MG63 (cell line): Measurements from ENCODE around the gene HARS2. TPM values are rescaled to one million over a fixed set of nuclear protein-coding genes. Genes with fewer than 3 reads are reported as not detected.
A peak's percentile ranks its signal among the peaks of the same experiment; 100 is the strongest.

Experiments
- DNase-seq: peaks from one replicate; pipeline ENCODE4 v3.0.0-alpha.2; 2020
- H3K27me3 ChIP-seq: fragments of 250-450 bp; sonication (Bioruptor Pico); 2 replicates; pipeline ENCODE4 v1.5.1; 2020; ENCODE audit warnings: mild to moderate bottlenecking, moderate library complexity
- H3K36me3 ChIP-seq: fragments of 250-450 bp; sonication (Bioruptor Pico); 2 replicates; pipeline ENCODE4 v1.5.1; 2020; ENCODE audit warnings: mild to moderate bottlenecking, moderate library complexity
- H3K4me3 ChIP-seq: fragments of 250-450 bp; sonication (Bioruptor Pico); 2 replicates; pipeline ENCODE4 v1.5.1; 2020; ENCODE audit warnings: mild to moderate bottlenecking, moderate library complexity
- H3K9me3 ChIP-seq: fragments of 250-450 bp; sonication (Bioruptor Pico); 2 replicates; pipeline ENCODE4 v1.5.1; 2020; ENCODE audit warnings: mild to moderate bottlenecking, moderate library complexity
- total RNA-seq: library from RNA; depleted of rRNA; stranded (reverse); fragments of >200 nt; shearing (Covaris generic); gene quantifications from 2 replicates; pipeline ENCODE4 v1.2.3, GENCODE V29; 2014; ENCODE audit warnings: low replicate concordance; rRNA removed

Gene HARS2
- total RNA-seq, 1 experiment from 2014 or later = 41.8 TPM

DNA sequence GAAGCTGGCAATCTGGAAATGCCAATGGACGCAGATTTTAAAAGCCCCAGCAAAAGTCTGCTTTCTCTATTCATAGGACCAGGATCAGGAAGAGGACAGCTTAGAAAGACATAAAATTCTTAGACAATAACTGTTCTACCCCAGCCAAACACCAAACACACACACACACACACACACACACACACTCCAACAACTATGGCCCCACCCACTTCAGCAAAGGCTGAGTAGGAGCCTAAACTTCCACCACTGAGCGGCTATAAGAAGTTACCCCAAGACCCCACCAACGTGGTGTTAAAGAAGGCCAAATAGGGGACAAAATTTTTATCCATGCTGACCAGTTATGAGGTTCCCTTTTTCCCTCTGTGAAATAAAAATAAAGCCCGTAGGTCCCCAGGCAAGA is 41.8 kb downstream of the HARS2 start:
- Histone ChIP-seq H3K27me3 (peaks cover 17% of the 10 kb centered on the region), H3K9me3 (peaks cover 3% of the 10 kb centered on the region; the same call in 1 of the 2 replicates), H3K4me3 (no peak overlapping the region), H3K36me3 (no peaks in the 10 kb centered on the region)
- no peak for DNase-seq

DNA sequence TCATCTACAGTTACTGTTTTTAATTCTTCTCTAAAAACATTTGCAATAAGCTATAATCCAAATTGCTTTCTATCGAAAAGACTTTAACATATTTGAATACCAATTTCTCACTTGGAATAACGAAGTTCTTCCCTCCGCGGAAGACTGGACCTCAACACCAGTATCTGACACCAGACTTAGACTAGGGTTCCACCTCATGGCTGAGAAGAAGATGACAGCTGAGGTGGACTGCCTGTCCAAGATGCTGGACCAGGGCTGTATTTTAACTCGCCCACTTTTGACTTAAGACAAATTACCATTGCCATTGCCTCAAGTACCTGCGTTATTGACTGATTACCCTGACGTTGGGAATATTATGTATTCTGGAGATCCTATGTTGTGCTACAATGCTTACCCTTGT is 43.1 kb downstream of the HARS2 start:
- DNase-seq = peak; percentile 14
- H3K4me3 ChIP-seq = no peak overlapping the region

DNA sequence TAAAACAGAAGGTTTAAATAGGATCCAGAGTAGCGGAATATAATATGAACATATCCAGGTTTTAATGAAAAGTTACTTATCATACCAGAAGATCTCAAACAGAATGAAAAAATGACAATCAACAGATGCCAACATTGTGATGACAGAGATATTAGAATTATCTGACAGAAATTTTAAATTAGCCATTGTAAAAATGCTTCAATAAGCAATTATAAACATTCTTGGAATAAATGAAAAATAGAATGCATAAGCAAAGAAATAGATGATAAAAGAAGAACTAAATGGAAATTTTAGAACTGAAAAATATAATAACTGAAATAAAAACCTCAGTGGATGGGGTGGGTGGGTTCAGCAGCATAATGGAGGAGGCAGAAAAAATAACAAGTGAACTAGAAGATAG is 46.2 kb downstream of the HARS2 start:
- H3K27me3 ChIP-seq = peaks cover 15% of the 10 kb centered on the region
- H3K36me3 ChIP-seq = no peaks in the 10 kb centered on the region
- H3K4me3 ChIP-seq = no peak overlapping the region
- no peaks in the 10 kb centered on the region for H3K9me3 ChIP-seq
- DNase-seq = no peak

More for the DNA sequence above, 43.1 kb downstream of the HARS2 start:
- Histone ChIP-seq H3K36me3 (no peaks in the 10 kb centered on the region), H3K9me3 (peaks cover 3% of the 10 kb centered on the region; the same call in 1 of the 2 replicates), H3K27me3 (peaks cover 17% of the 10 kb centered on the region)

DNA sequence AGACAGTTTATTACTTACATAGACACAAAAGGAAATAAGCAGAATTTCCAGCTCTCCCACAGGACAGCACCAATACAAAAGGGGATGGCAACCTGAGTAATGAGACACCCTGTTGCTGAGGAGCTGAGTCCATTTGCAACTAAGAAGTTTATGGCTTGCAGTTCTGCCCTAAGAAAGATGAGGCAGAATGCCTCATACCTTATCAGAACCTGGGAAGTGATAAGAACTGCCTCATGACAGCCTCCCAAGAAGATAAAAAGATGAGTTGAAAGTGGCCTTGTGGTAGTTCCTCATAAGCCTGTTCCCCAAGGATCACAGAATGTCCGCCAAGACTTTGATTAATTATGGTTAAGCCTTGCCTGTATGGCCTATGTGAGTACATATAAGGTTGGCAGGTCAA is 50.7 kb downstream of the HARS2 start:
- DNase-seq = no peak
- no peak overlapping the region for H3K4me3 ChIP-seq

More for the DNA sequence above, 50.7 kb downstream of the HARS2 start:
- H3K9me3 ChIP-seq = peaks cover 3% of the 10 kb centered on the region
- no peaks in the 10 kb centered on the region for H3K27me3 ChIP-seq
- H3K36me3 ChIP-seq = no peaks in the 10 kb centered on the region

Other genes with a start within 250 kb of the HARS2 start
- 4.0 and 4.5 TPM in 2 replicates for gene EIF4EBP3, start 143.8 kb upstream of the HARS2 start, total RNA-seq
- 62.1 and 92.9 TPM in 2 replicates for gene SRA1, start 134.0 kb upstream of the HARS2 start, total RNA-seq
- gene APBB3, start 126.9 kb upstream of the HARS2 start, total RNA-seq = 7.2 and 12.5 TPM in 2 replicates
- 21.7 and 24.8 TPM in 2 replicates for gene SLC35A4, start 126.6 kb upstream of the HARS2 start, total RNA-seq
- 0.49 and 2.6 TPM in 2 replicates for gene CD14, start 58.3 kb upstream of the HARS2 start, total RNA-seq
- 5.5 and 10.7 TPM in 2 replicates for gene TMCO6, start 52.0 kb upstream of the HARS2 start, total RNA-seq
- 86.0 and 94.5 TPM in 2 replicates for gene NDUFA2, start 43.8 kb upstream of the HARS2 start, total RNA-seq
- gene IK, start 43.6 kb upstream of the HARS2 start, total RNA-seq = 53.6 and 96.7 TPM in 2 replicates
- 28.8 and 38.9 TPM in 2 replicates for gene WDR55, start 26.6 kb upstream of the HARS2 start, total RNA-seq
- 0.94 TPM in 1 of 2 replicates, not detected in the other for gene DND1, start 17.9 kb upstream of the HARS2 start, total RNA-seq
- gene HARS1, start 85 bp upstream of the HARS2 start, total RNA-seq = 96.9 and 116 TPM in 2 replicates
- gene ZMAT2, start 9.0 kb downstream of the HARS2 start, total RNA-seq = 72.7 and 90.9 TPM in 2 replicates
- gene PCDHA1, start 94.7 kb downstream of the HARS2 start, total RNA-seq = 0.10 TPM in 1 of 2 replicates, not detected in the other
- 0.44 TPM in 1 of 2 replicates, not detected in the other for gene PCDHA2, start 103.4 kb downstream of the HARS2 start, total RNA-seq
- not detected in 2 replicates for gene PCDHA3, start 109.6 kb downstream of the HARS2 start, total RNA-seq
- not detected in 2 replicates for gene PCDHA4, start 115.6 kb downstream of the HARS2 start, total RNA-seq
- gene PCDHA5, start 130.2 kb downstream of the HARS2 start, total RNA-seq = not detected in 2 replicates
- 0.86 TPM in 1 of 2 replicates, not detected in the other for gene PCDHA6, start 136.5 kb downstream of the HARS2 start, total RNA-seq
- gene PCDHA7, start 142.8 kb downstream of the HARS2 start, total RNA-seq = 0.10 TPM in 1 of 2 replicates, not detected in the other
- not detected in 2 replicates for gene PCDHA8, start 149.7 kb downstream of the HARS2 start, total RNA-seq
- not detected in 2 replicates for gene PCDHA9, start 156.9 kb downstream of the HARS2 start, total RNA-seq
- not detected in 2 replicates for gene PCDHA10, start 164.4 kb downstream of the HARS2 start, total RNA-seq
- gene PCDHA11, start 177.5 kb downstream of the HARS2 start, total RNA-seq = not detected in 2 replicates
- gene PCDHA12, start 183.9 kb downstream of the HARS2 start, total RNA-seq = not detected in 2 replicates
- not detected in 2 replicates for gene PCDHA13, start 190.7 kb downstream of the HARS2 start, total RNA-seq
- not detected in 2 replicates for gene PCDHAC1, start 234.8 kb downstream of the HARS2 start, total RNA-seq